Measurements from ENCODE around the gene DDC.

DNA sequence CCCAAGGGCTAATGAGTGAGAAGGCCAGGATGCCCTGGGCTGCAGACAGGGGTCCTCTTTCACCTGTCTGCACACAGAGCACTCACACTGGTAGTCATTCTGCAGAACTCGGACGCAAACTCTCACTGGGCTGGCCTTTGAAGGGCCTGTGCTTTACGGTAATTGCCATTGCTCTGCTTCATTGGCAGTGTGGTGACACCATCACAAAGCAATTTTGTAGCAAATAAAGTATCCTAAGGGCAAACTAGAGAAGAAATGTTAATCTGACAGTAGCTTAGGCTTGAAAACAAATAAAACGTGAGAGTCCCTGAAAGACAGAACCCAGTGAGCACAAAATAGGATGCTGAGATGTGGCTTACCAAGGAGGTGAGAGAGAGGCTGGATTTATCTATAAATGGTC is 84.4 kb downstream of the DDC start:
- TF ChIP-seq, protein P1, sequence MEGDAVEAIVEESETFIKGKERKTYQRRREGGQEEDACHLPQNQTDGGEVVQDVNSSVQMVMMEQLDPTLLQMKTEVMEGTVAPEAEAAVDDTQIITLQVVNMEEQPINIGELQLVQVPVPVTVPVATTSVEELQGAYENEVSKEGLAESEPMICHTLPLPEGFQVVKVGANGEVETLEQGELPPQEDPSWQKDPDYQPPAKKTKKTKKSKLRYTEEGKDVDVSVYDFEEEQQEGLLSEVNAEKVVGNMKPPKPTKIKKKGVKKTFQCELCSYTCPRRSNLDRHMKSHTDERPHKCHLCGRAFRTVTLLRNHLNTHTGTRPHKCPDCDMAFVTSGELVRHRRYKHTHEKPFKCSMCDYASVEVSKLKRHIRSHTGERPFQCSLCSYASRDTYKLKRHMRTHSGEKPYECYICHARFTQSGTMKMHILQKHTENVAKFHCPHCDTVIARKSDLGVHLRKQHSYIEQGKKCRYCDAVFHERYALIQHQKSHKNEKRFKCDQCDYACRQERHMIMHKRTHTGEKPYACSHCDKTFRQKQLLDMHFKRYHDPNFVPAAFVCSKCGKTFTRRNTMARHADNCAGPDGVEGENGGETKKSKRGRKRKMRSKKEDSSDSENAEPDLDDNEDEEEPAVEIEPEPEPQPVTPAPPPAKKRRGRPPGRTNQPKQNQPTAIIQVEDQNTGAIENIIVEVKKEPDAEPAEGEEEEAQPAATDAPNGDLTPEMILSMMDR (IDR thresholded peaks at IDR 0.05; ENCODE audit: low read depth, low read length, missing input control), result no peak
- no peak for TF ChIP-seq TAF1 (conservative IDR thresholded peaks at IDR 0.05)
- TF ChIP-seq, protein P2, sequence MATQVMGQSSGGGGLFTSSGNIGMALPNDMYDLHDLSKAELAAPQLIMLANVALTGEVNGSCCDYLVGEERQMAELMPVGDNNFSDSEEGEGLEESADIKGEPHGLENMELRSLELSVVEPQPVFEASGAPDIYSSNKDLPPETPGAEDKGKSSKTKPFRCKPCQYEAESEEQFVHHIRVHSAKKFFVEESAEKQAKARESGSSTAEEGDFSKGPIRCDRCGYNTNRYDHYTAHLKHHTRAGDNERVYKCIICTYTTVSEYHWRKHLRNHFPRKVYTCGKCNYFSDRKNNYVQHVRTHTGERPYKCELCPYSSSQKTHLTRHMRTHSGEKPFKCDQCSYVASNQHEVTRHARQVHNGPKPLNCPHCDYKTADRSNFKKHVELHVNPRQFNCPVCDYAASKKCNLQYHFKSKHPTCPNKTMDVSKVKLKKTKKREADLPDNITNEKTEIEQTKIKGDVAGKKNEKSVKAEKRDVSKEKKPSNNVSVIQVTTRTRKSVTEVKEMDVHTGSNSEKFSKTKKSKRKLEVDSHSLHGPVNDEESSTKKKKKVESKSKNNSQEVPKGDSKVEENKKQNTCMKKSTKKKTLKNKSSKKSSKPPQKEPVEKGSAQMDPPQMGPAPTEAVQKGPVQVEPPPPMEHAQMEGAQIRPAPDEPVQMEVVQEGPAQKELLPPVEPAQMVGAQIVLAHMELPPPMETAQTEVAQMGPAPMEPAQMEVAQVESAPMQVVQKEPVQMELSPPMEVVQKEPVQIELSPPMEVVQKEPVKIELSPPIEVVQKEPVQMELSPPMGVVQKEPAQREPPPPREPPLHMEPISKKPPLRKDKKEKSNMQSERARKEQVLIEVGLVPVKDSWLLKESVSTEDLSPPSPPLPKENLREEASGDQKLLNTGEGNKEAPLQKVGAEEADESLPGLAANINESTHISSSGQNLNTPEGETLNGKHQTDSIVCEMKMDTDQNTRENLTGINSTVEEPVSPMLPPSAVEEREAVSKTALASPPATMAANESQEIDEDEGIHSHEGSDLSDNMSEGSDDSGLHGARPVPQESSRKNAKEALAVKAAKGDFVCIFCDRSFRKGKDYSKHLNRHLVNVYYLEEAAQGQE (IDR thresholded peaks at IDR 0.05), result no peak
- no peak for TF ChIP-seq EGR1 (IDR thresholded peaks at IDR 0.05; ENCODE audit: low read depth in 2 of 2)
- TF ChIP-seq SP1 (IDR thresholded peaks at IDR 0.05), result no peak
